ENCODE results near the gene AGA. TPM values are rescaled to one million over a fixed set of nuclear protein-coding genes. Genes with fewer than 3 reads are reported as not detected.

Gene AGA
- total RNA-seq, 3 donors from 2014 or later = 13.7 to 20.5 (median 16.4) TPM

DNA sequence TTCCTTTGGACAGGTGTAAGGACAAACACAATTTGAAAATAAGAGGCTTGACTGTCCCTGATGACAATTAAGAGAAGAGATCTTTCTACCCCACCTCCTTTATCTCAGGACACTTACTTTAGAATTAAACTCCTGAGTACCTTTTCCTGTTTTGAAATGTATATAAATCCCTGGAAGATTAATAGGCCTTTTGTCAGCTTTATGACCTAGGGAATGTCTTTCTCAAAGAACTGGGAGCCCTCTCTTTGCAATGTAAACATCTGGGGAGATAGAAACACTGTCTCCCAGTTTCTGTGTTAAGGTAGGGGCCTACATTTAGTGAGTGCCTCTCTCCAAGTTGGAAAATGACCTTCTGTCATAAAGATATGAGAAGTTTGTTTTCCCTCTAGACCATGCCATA, 31.7 kb downstream of the AGA start:
- DNase-seq = no peak
- intact Hi-C loops (cut with DNase I, micrococcal nuclease) = no loop called here
- no peaks in the 10 kb centered on the region for H3K9me3 ChIP-seq
- H3K36me3 ChIP-seq (ENCODE audit: low read depth) = no peaks in the 10 kb centered on the region
- ATAC-seq = no peak
- no peak overlapping the region for H3K4me3 ChIP-seq
- no peak for TF ChIP-seq CTCF (IDR thresholded peaks at IDR 0.05)
- H3K4me1 ChIP-seq (ENCODE audit: low read depth) = no peaks in the 10 kb centered on the region

DNA sequence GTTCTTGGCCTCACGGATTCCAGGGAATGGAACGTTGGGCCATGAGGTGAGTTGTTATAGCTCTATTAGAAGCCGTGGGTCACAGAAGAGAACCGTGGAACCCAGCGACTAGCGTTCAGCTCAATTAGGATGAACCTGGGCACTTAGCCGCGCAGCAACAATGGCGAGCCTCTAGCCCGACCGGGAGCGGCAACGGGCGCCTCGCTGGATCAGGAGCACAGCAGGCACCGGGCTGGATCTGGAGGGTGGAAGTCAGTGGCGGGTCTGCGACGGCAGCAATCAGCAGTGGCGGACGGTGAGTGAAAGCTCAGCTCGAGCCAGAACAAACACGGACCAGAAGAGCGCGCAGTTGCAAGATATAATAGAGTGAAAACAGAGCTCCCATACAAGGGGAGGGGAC, 34.2 kb downstream of the AGA start:
- intact Hi-C loops (cut with DNase I, micrococcal nuclease) = no loop called here
- ATAC-seq (no peak), DNase-seq (no peak)

GRCh38 chr4:177405508-177405907, 36.7 kb downstream of the AGA start:
- intact Hi-C loops (cut with DNase I, micrococcal nuclease) = no loop called here
- DNase-seq = no peak
- ATAC-seq = no peak
- Histone ChIP-seq H3K4me3 (no peak overlapping the region), H3K4me1 (ENCODE audit: low read depth) (no peaks in the 10 kb centered on the region), H3K36me3 (ENCODE audit: low read depth) (no peaks in the 10 kb centered on the region), H3K9me3 (no peaks in the 10 kb centered on the region)
- no peak for TF ChIP-seq CTCF (IDR thresholded peaks at IDR 0.05)

More for the DNA sequence above, 34.2 kb downstream of the AGA start:
- Histone ChIP-seq H3K4me1 (ENCODE audit: low read depth) (no peaks in the 10 kb centered on the region), H3K4me3 (no peak overlapping the region), H3K9me3 (no peaks in the 10 kb centered on the region), H3K36me3 (ENCODE audit: low read depth) (no peaks in the 10 kb centered on the region)
- TF ChIP-seq CTCF (IDR thresholded peaks at IDR 0.05) = no peak

GRCh38 chr4:177404986-177405385, 37.3 kb downstream of the AGA start:
- H3K4me1 ChIP-seq (ENCODE audit: low read depth) = no peaks in the 10 kb centered on the region
- DNase-seq (no peak), ATAC-seq (no peak)
- intact Hi-C loops (cut with DNase I, micrococcal nuclease) = no loop called here
- H3K9me3 ChIP-seq = no peaks in the 10 kb centered on the region
- no peaks in the 10 kb centered on the region for H3K36me3 ChIP-seq (ENCODE audit: low read depth)
- no peak for TF ChIP-seq CTCF (IDR thresholded peaks at IDR 0.05)
- no peak overlapping the region for H3K4me3 ChIP-seq

DNA sequence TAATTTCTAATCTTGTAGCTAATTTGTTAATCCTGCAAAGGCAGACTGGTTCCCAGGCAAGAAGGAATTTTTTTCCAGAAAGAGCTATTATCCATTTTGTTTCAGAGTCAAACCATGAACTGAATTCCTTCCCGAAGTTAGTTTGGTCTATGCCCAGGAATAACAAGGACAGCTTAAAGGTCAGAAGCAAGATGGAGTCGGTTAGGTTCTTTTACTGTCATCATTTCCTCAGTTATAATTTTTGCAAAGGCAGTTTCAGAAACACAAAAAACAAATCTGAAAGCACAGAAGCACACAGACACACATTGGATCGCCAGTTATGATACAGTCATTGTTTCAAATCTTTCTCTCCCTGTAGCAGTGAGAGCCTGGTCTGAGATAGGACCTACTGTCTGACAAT, 37.9 kb downstream of the AGA start:
- Histone ChIP-seq H3K4me1 (ENCODE audit: low read depth) (no peaks in the 10 kb centered on the region), H3K4me3 (no peak overlapping the region), H3K9me3 (no peaks in the 10 kb centered on the region), H3K36me3 (ENCODE audit: low read depth) (no peaks in the 10 kb centered on the region)
- DNase-seq (no peak), ATAC-seq (no peak)
- intact Hi-C loops (cut with DNase I, micrococcal nuclease) = no loop called here
- no peak for TF ChIP-seq CTCF (IDR thresholded peaks at IDR 0.05)

DNA sequence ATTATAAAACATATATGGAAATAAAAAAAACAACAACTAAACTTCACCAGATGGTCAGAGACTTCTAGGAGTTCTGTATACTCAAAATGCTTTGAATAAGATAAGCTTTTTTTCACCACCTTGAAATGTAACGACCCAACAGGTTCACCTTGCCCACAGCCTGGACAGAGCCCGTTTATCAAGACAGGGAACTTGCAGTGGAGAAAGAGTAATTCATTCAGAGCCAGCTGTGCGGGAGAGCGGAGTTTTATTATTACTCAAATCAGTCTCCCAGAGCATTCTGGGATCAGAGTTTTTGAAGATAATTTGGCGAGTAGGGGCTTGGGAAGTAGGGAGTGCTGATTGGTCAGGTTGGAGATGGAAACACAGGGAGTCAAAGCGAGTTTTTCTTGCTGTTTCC, 38.5 kb downstream of the AGA start:
- ATAC-seq = no peak
- Histone ChIP-seq H3K4me1 (ENCODE audit: low read depth) (no peaks in the 10 kb centered on the region), H3K9me3 (no peaks in the 10 kb centered on the region), H3K4me3 (no peak overlapping the region), H3K36me3 (ENCODE audit: low read depth) (no peaks in the 10 kb centered on the region)
- no peak for TF ChIP-seq CTCF (IDR thresholded peaks at IDR 0.05)
- intact Hi-C loops (cut with DNase I, micrococcal nuclease) = no loop called here
- no peak for DNase-seq
